Heart left ventricle (tissue), 13 donors: ENCODE results near the gene ZWILCH.

Experiments
- POLR2A ChIP-seq, 2 donors: fragments of 450-650 bp; IDR thresholded peaks; one replicate each; pipeline ENCODE4 v1.6.1; 2017; ENCODE audit warnings: antibody characterized with exemption in 2 of 2, mild to moderate bottlenecking in 2 of 2, moderate library complexity in 2 of 2
- TF ChIP-seq, protein P1 (sequence below), 12 donors: fragments of 200-600 bp; sonication (generic) in 4 of 12; IDR thresholded peaks; one replicate each; pipeline versions ENCODE4 v1.5.0 to v1.8.0; 2018 to 2022; ENCODE audit warnings: antibody characterized with exemption in 12 of 12, mild to moderate bottlenecking in 5 of 12
- donor health status: ischemic (EF 13 %, LVEDD 7.1; RV severe dilation, severe dysfunction).
- donor health status: DM: no; HTN: yes; CAD: no.
- donor health status: DM: no; HTN: no; CAD: no.
- donor health status: ischemic (EF 25% LVEDD 6.9; RV normal size, moderate dysfunction).
- donor health status: ischemic (EF 25% LVEDD 5.7; RV mildly dilated, moderate dysfunction).
- donor health status: ischemic (EF 35%, LVEDD 5.7; RV mildly dilated, moderate dysfunction).
- donor health status: nonischemic (EF 11% LVEDD 7.7; RV severe dilation, severe dysfunction).
- donor health status: DM: yes; HTN: yes; CAD: no.
- donor health status: PGD.
- donor health status: ischemic (EF 29% LVEDD 5.4; RV normal size, mild dysfunction).
- donor health status: nonischemic (EF 23%, LVEDD 6.1; RV moderate dilation, normal function).

- no peak for TF ChIP-seq POLR2A (IDR thresholded peaks at IDR 0.05)
- TF ChIP-seq, protein P1, sequence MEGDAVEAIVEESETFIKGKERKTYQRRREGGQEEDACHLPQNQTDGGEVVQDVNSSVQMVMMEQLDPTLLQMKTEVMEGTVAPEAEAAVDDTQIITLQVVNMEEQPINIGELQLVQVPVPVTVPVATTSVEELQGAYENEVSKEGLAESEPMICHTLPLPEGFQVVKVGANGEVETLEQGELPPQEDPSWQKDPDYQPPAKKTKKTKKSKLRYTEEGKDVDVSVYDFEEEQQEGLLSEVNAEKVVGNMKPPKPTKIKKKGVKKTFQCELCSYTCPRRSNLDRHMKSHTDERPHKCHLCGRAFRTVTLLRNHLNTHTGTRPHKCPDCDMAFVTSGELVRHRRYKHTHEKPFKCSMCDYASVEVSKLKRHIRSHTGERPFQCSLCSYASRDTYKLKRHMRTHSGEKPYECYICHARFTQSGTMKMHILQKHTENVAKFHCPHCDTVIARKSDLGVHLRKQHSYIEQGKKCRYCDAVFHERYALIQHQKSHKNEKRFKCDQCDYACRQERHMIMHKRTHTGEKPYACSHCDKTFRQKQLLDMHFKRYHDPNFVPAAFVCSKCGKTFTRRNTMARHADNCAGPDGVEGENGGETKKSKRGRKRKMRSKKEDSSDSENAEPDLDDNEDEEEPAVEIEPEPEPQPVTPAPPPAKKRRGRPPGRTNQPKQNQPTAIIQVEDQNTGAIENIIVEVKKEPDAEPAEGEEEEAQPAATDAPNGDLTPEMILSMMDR (IDR thresholded peaks at IDR 0.05): no peak
These were observed 42.5 kb upstream of the ZWILCH start for GRCh38 chr15:66462627-66463026.
